DOHH2 (cell line): ENCODE data around the gene TOGARAM2.

Experiments used
- EZH2phosphoT487 ChIP-seq: fragments of 200-600 bp; sonication (generic); IDR thresholded peaks from 2 replicates; pipeline ENCODE4 v1.6.1; 2017; ENCODE audit warnings: borderline replicate concordance, mild to moderate bottlenecking, antibody characterized with exemption, low read length, moderate library complexity, mixed read lengths
- TF ChIP-seq, protein P1 (sequence below): fragments of 200-600 bp; sonication (generic); IDR thresholded peaks from one replicate; pipeline ENCODE4 v1.5.1; 2014; ENCODE audit warnings: antibody characterized with exemption, mild to moderate bottlenecking, low read depth, low read length; ENCODE audit not compliant: poor library complexity, severe bottlenecking

- TF ChIP-seq, protein P1, sequence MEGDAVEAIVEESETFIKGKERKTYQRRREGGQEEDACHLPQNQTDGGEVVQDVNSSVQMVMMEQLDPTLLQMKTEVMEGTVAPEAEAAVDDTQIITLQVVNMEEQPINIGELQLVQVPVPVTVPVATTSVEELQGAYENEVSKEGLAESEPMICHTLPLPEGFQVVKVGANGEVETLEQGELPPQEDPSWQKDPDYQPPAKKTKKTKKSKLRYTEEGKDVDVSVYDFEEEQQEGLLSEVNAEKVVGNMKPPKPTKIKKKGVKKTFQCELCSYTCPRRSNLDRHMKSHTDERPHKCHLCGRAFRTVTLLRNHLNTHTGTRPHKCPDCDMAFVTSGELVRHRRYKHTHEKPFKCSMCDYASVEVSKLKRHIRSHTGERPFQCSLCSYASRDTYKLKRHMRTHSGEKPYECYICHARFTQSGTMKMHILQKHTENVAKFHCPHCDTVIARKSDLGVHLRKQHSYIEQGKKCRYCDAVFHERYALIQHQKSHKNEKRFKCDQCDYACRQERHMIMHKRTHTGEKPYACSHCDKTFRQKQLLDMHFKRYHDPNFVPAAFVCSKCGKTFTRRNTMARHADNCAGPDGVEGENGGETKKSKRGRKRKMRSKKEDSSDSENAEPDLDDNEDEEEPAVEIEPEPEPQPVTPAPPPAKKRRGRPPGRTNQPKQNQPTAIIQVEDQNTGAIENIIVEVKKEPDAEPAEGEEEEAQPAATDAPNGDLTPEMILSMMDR, result no peak
- no peak for TF ChIP-seq EZH2phosphoT487
Measured at GRCh38 chr2:28994074-28994473, 13.0 kb downstream of the TOGARAM2 start.
